ENCODE measurements around the gene CMSS1.

Gene CMSS1

GRCh38 chr3:99907959-99908544, 90.4 kb downstream of the CMSS1 start:
- Histone ChIP-seq H3K4me3 (ENCODE audit: low read depth, low read length) (no peak overlapping the region), H3K36me3 (ENCODE audit: control insufficient read depth in 2 of 2, insufficient read depth in 1 of 2, low read length in 2 of 2) (no peaks in the 10 kb centered on the region), H3K27ac (ENCODE audit: extremely low read depth, low read depth, low read length) (no peak overlapping the region), H3K4me1 (ENCODE audit: control insufficient read depth, insufficient read depth, low read length) (peaks cover 2% of the 10 kb centered on the region; the same call in 1 of the 2 replicates), H3K9me3 (ENCODE audit: control insufficient read depth, insufficient read depth, low read depth, low read length) (no peaks in the 10 kb centered on the region)
- no peak for TF ChIP-seq ZNF221 (tag by site-specific recombination; IDR thresholded peaks at IDR 0.05; ENCODE audit: borderline replicate concordance)
- TF ChIP-seq REST (tag by site-specific recombination; IDR thresholded peaks at IDR 0.05): no peak
- no peak for TF ChIP-seq GLI4 (tag by site-specific recombination; IDR thresholded peaks at IDR 0.05)
- TF ChIP-seq ZNF311 (tag by site-specific recombination; IDR thresholded peaks at IDR 0.05; ENCODE audit: borderline replicate concordance): no peak
- TF ChIP-seq ZNF114 (tag by site-specific recombination; IDR thresholded peaks at IDR 0.05): no peak
- no peak for TF ChIP-seq ZNF777 (tag by site-specific recombination; IDR thresholded peaks at IDR 0.05; ENCODE audit: borderline replicate concordance)
- no peak for TF ChIP-seq HOXD13 (CRISPR knock-in tag; IDR thresholded peaks at IDR 0.05; ENCODE audit: borderline replicate concordance)
- no peak for TF ChIP-seq ZBTB20 (tag by site-specific recombination; IDR thresholded peaks at IDR 0.05)
- TF ChIP-seq ZSCAN4 (tag by site-specific recombination; IDR thresholded peaks at IDR 0.05): no peak
- TF ChIP-seq ZNF18 (tag by site-specific recombination; IDR thresholded peaks at IDR 0.05): no peak
- ChIA-PET POLR2A (no interaction called here), CTCF (no interaction called here)

GRCh38 chr3:99909714-99910495, 92.2 kb downstream of the CMSS1 start:
- no peaks in the 10 kb centered on the region for H3K9me3 ChIP-seq (ENCODE audit: control insufficient read depth, insufficient read depth, low read depth, low read length)
- ChIA-PET POLR2A (no interaction called here), CTCF (no interaction called here)
- peaks cover 2% of the 10 kb centered on the region; the same call in 1 of the 2 replicates for H3K4me1 ChIP-seq (ENCODE audit: control insufficient read depth, insufficient read depth, low read length)
- no peaks in the 10 kb centered on the region for H3K36me3 ChIP-seq (ENCODE audit: control insufficient read depth in 2 of 2, insufficient read depth in 1 of 2, low read length in 2 of 2)
- no peak overlapping the region for H3K4me3 ChIP-seq (ENCODE audit: low read depth, low read length)
- H3K27ac ChIP-seq (ENCODE audit: extremely low read depth, low read depth, low read length): no peak overlapping the region
- TF ChIP-seq ZFP41 (tag by site-specific recombination; IDR thresholded peaks at IDR 0.05; ENCODE audit: borderline replicate concordance) (no peak), ZFP69B (tag by site-specific recombination; IDR thresholded peaks at IDR 0.05) (no peak), ZNF513 (tag by site-specific recombination; IDR thresholded peaks at IDR 0.05) (no peak), ATF2 (tag by site-specific recombination; IDR thresholded peaks at IDR 0.05; ENCODE audit: low read depth) (no peak), ZNF292 (tag by site-specific recombination; IDR thresholded peaks at IDR 0.05; ENCODE audit: borderline replicate concordance, low read depth) (no peak), ZNF549 (tag by site-specific recombination; IDR thresholded peaks at IDR 0.05) (no peak), HOXA7 (CRISPR knock-in tag; IDR thresholded peaks at IDR 0.05; ENCODE audit: borderline replicate concordance) (no peak), ZNF548 (tag by site-specific recombination; IDR thresholded peaks at IDR 0.05) (no peak), ZNF777 (tag by site-specific recombination; IDR thresholded peaks at IDR 0.05; ENCODE audit: borderline replicate concordance) (no peak), ZIC2 (tag by site-specific recombination; IDR thresholded peaks at IDR 0.05) (no peak), ZNF530 (tag by site-specific recombination; IDR thresholded peaks at IDR 0.05; ENCODE audit: low read depth) (no peak), ZNF433 (tag by site-specific recombination; IDR thresholded peaks at IDR 0.05; ENCODE audit: low read depth) (no peak), GLI4 (tag by site-specific recombination; IDR thresholded peaks at IDR 0.05) (no peak), ZNF19 (tag by site-specific recombination; IDR thresholded peaks at IDR 0.05; ENCODE audit: low read depth) (no peak), ZNF621 (tag by site-specific recombination; IDR thresholded peaks at IDR 0.05) (no peak), ZNF121 (tag by site-specific recombination; IDR thresholded peaks at IDR 0.05) (no peak)
